ENCODE results near the gene DCAF16. TPM values are rescaled to one million over a fixed set of nuclear protein-coding genes. Genes with fewer than 3 reads are reported as not detected.

The DCAF16 gene
- total RNA-seq, 1 experiment from 2014 or later: 65.7 TPM

GRCh38 chr4:17805580-17806155 is 4.9 kb downstream of the DCAF16 start:
- ChIA-PET POLR2A (interaction anchor here (1.2 kb wide), 1 partner anchor 9 kb away, joined by 3 read pairs; no protein-coding TSS in a partner anchor), CTCF (interaction anchor here (1.3 kb wide), 1 partner anchor 257 kb away, joined by 7 read pairs; no protein-coding TSS in a partner anchor), RAD21 (ENCODE audit: low non-redundant PET in 1 of 2, low total read pairs in 2 of 2, uncharacterized antibody in 2 of 2, unreplicated experiment in 2 of 2) (no interaction called here)
- H3K27ac ChIP-seq (ENCODE audit: low read depth, low read length): no peak overlapping the region
- no peak for DNase-seq (ENCODE audit: low read depth, low spot score)
- H3K9ac ChIP-seq (ENCODE audit: low read length): no peak overlapping the region
- H3K36me3 ChIP-seq (ENCODE audit: control insufficient read depth in 1 of 2, insufficient read depth in 2 of 2, low read length in 2 of 2): peaks cover 42% of the 10 kb centered on the region in 2 experiments
- intact Hi-C loops (cut with micrococcal nuclease): no loop called here
- H3K4me3 ChIP-seq (replicated peaks in 1 of 2; ENCODE audit: low read depth in 1 of 2, low read length in 2 of 2): no peak overlapping the region
- H3K27me3 ChIP-seq (ENCODE audit: insufficient read depth, low read length): no peaks in the 10 kb centered on the region
- ATAC-seq: no peak
- H3K4me2 ChIP-seq (ENCODE audit: low read length): no peak overlapping the region
- peaks cover 0 to 11% of the 10 kb centered on the region in 2 experiments; a peak in 2 of 4 replicates for H3K4me1 ChIP-seq (ENCODE audit: control insufficient read depth in 1 of 2, insufficient read depth in 2 of 2, low read length in 2 of 2)
- peaks cover 31% of the 10 kb centered on the region; the same call in 1 of the 2 replicates for H4K20me1 ChIP-seq (ENCODE audit: insufficient read depth)
- TF ChIP-seq REST (IDR thresholded peaks at IDR 0.05; ENCODE audit: low read depth): no peak
- no peak overlapping the region for H2AFZ ChIP-seq (ENCODE audit: low read depth, low read length, poor library complexity, severe bottlenecking)
- H3K9me2 ChIP-seq (ENCODE audit: insufficient read depth): no peaks in the 10 kb centered on the region
- peaks cover 93% of the 10 kb centered on the region for H3K79me2 ChIP-seq (ENCODE audit: insufficient read depth, low read length)
- H3K9me3 ChIP-seq (ENCODE audit: control insufficient read depth in 1 of 2, insufficient read depth in 1 of 2, low read depth in 1 of 2, low read length in 2 of 2): no peaks in the 10 kb centered on the region
- BruUV-seq (replicated peaks): no TSS peak

DNA sequence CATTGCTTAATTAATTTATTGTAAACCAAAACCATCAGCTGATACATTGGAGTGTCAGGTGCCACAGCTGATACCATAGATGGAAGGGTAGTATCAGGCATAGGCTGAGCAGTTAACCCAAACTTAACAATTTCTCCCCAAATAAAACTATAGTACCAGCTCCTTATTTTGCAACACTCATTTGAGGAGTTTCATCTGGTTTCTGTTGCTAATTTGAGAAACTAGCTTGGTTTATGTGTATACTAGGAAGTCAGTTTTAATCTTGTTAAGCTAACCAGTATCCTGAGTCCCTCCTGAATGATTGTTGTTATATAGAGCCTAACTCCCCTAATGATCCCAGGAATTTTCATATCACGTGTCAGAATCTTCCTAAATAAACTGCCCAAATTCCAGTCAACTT is 12.7 kb downstream of the DCAF16 start:
- Histone ChIP-seq H2AFZ (ENCODE audit: low read depth, low read length, poor library complexity, severe bottlenecking) (no peak overlapping the region), H3K27me3 (ENCODE audit: insufficient read depth, low read length) (no peaks in the 10 kb centered on the region), H3K9ac (ENCODE audit: low read length) (no peak overlapping the region), H3K4me1 (ENCODE audit: control insufficient read depth in 1 of 2, insufficient read depth in 2 of 2, low read length in 2 of 2) (no peaks in the 10 kb centered on the region), H3K9me2 (ENCODE audit: insufficient read depth) (no peaks in the 10 kb centered on the region), H3K4me2 (ENCODE audit: low read length) (no peak overlapping the region), H3K4me3 (replicated peaks in 1 of 2; ENCODE audit: low read depth in 1 of 2, low read length in 2 of 2) (no peak overlapping the region), H3K9me3 (ENCODE audit: control insufficient read depth in 1 of 2, insufficient read depth in 1 of 2, low read depth in 1 of 2, low read length in 2 of 2) (no peaks in the 10 kb centered on the region), H4K20me1 (ENCODE audit: insufficient read depth) (peaks cover 10% of the 10 kb centered on the region; the same call in 1 of the 2 replicates), H3K36me3 (ENCODE audit: control insufficient read depth in 1 of 2, insufficient read depth in 2 of 2, low read length in 2 of 2) (peaks cover 11 to 15% of the 10 kb centered on the region in 2 experiments; a peak in 3 of 4 replicates), H3K27ac (ENCODE audit: low read depth, low read length) (no peak overlapping the region), H3K79me2 (ENCODE audit: insufficient read depth, low read length) (peaks cover 19% of the 10 kb centered on the region)
- ChIA-PET POLR2A (interaction anchor here (1.4 kb wide), 1 partner anchor 8 kb away, joined by 3 read pairs; no protein-coding TSS in a partner anchor), CTCF (no interaction called here), RAD21 (ENCODE audit: low non-redundant PET in 1 of 2, low total read pairs in 2 of 2, uncharacterized antibody in 2 of 2, unreplicated experiment in 2 of 2) (no interaction called here)
- BruUV-seq (replicated peaks): no TSS peak
- DNase-seq (ENCODE audit: low read depth, low spot score) (no peak), ATAC-seq (no peak)
- intact Hi-C loops (cut with micrococcal nuclease): no loop called here
- TF ChIP-seq ZFX (IDR thresholded peaks at IDR 0.05) (no peak), CBX3 (IDR thresholded peaks at IDR 0.05; ENCODE audit: low read depth) (no peak), JUND (IDR thresholded peaks at IDR 0.05) (no peak), YY1 (IDR thresholded peaks at IDR 0.05; ENCODE audit: extremely low read depth, insufficient replicate concordance, low read depth, low read length) (no peak), TCF7L2 (IDR thresholded peaks at IDR 0.05; ENCODE audit: borderline replicate concordance, extremely low read depth, insufficient read depth, insufficient read length) (no peak), SIN3A (IDR thresholded peaks at IDR 0.05; ENCODE audit: low read depth) (no peak)
